ENCODE data around the gene NEGR1.

Gene NEGR1

GRCh38 chr1:71956613-71957285, 325.6 kb downstream of the NEGR1 start:
- TF ChIP-seq, protein P1, sequence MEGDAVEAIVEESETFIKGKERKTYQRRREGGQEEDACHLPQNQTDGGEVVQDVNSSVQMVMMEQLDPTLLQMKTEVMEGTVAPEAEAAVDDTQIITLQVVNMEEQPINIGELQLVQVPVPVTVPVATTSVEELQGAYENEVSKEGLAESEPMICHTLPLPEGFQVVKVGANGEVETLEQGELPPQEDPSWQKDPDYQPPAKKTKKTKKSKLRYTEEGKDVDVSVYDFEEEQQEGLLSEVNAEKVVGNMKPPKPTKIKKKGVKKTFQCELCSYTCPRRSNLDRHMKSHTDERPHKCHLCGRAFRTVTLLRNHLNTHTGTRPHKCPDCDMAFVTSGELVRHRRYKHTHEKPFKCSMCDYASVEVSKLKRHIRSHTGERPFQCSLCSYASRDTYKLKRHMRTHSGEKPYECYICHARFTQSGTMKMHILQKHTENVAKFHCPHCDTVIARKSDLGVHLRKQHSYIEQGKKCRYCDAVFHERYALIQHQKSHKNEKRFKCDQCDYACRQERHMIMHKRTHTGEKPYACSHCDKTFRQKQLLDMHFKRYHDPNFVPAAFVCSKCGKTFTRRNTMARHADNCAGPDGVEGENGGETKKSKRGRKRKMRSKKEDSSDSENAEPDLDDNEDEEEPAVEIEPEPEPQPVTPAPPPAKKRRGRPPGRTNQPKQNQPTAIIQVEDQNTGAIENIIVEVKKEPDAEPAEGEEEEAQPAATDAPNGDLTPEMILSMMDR (IDR thresholded peaks at IDR 0.05), result no peak
- TF ChIP-seq ZFX (IDR thresholded peaks at IDR 0.05; ENCODE audit: borderline replicate concordance), result no peak

DNA sequence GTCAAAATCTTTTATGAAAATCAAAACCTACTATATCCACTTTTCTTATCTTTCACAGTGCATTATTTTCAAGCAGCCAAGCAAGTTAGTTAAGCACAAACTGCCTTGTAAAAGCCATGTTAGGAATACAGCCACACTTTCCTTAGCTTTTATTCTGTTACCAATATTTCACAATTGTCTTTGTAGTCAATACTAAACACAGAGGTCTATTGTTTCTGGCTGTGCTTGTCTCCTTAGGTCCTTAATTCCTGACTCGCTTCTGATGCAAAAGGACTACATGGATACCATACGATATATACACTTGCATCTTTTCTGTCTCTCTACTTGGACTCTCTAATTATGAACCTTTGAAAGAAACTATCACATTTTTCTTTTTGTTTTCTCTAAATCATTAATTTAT, 331.8 kb downstream of the NEGR1 start:
- TF ChIP-seq, protein P1 (IDR thresholded peaks at IDR 0.05), result no peak
- TF ChIP-seq ZFX (IDR thresholded peaks at IDR 0.05; ENCODE audit: borderline replicate concordance), result no peak
- no peak overlapping the region for H3K27ac ChIP-seq

More at GRCh38 chr1:71956613-71957285, 325.6 kb downstream of the NEGR1 start:
- no peak overlapping the region for H3K27ac ChIP-seq

GRCh38 chr1:71949681-71950080, 332.7 kb downstream of the NEGR1 start:
- TF ChIP-seq ZFX (IDR thresholded peaks at IDR 0.05; ENCODE audit: borderline replicate concordance), result no peak
- TF ChIP-seq, protein P1 (IDR thresholded peaks at IDR 0.05), result no peak
- no peak overlapping the region for H3K27ac ChIP-seq

- TF ChIP-seq, protein P1 (IDR thresholded peaks at IDR 0.05), result no peak
- no peak for TF ChIP-seq ZFX (IDR thresholded peaks at IDR 0.05; ENCODE audit: borderline replicate concordance)
- no peak overlapping the region for H3K27ac ChIP-seq
Measured at GRCh38 chr1:71948561-71948960, 333.8 kb downstream of the NEGR1 start.

DNA sequence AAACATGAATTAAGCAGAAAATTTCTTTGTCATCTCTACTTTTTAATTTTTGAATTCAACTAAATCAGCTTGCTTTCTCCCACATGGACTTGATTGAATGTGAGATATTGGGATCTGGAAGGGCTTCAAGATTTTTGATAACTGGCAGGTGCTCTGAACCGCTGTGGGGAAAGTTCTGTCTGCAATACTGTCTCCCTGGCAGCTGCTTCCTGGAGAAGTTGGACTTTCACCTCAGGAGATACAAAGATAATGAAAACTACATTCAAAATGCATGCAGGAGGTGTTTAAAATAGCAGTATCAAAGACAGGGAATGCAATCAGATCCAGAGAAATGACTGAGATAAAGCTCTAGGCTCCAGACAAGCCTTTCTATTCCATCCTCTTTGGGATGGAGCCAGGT, 338.3 kb downstream of the NEGR1 start:
- peak overlapping the region; percentile 74 for H3K27ac ChIP-seq
- TF ChIP-seq, protein P1 (IDR thresholded peaks at IDR 0.05), result no peak
- TF ChIP-seq ZFX (IDR thresholded peaks at IDR 0.05; ENCODE audit: borderline replicate concordance), result no peak

GRCh38 chr1:71940261-71940660, 342.1 kb downstream of the NEGR1 start:
- no peak overlapping the region for H3K27ac ChIP-seq
- TF ChIP-seq, protein P1 (IDR thresholded peaks at IDR 0.05), result no peak
- no peak for TF ChIP-seq ZFX (IDR thresholded peaks at IDR 0.05; ENCODE audit: borderline replicate concordance)

- no peak for TF ChIP-seq ZFX (IDR thresholded peaks at IDR 0.05; ENCODE audit: borderline replicate concordance)
- TF ChIP-seq, protein P1 (IDR thresholded peaks at IDR 0.05), result no peak
- no peak overlapping the region for H3K27ac ChIP-seq
Measured at GRCh38 chr1:71930511-71930910, 351.8 kb downstream of the NEGR1 start.

Measured in 22Rv1 (cell line).